HG03066 (cell line): ENCODE data around the gene TNNT2.

Experiments
- ATAC-seq: cut with Tn5 transposase; IDR thresholded peaks from one replicate; pipeline ENCODE4 v1.9.1; 2021; ENCODE audit warnings: low read depth; ENCODE audit not compliant: unreplicated experiment

The TNNT2 gene

GRCh38 chr1:201379733-201380242 is 2.3 kb upstream of the TNNT2 start:
- no peak for ATAC-seq

GRCh38 chr1:201378804-201379203 is 1.3 kb upstream of the TNNT2 start:
- no peak for ATAC-seq

GRCh38 chr1:201376464-201377374 is 761 bp downstream of the TNNT2 start:
- no peak for ATAC-seq

- ATAC-seq = no peak
These were observed 1.4 kb downstream of the TNNT2 start for GRCh38 chr1:201376107-201376463.

GRCh38 chr1:201375169-201375568 is 2.3 kb downstream of the TNNT2 start:
- no peak for ATAC-seq

GRCh38 chr1:201374364-201374763 is 3.1 kb downstream of the TNNT2 start:
- ATAC-seq = no peak

GRCh38 chr1:201371792-201372191 is 5.7 kb downstream of the TNNT2 start:
- no peak for ATAC-seq

GRCh38 chr1:201371276-201371675 is 6.2 kb downstream of the TNNT2 start:
- no peak for ATAC-seq

- ATAC-seq = no peak
These were observed 7.0 kb downstream of the TNNT2 start for GRCh38 chr1:201370500-201370899.

- no peak for ATAC-seq
These were observed 8.3 kb downstream of the TNNT2 start for GRCh38 chr1:201369209-201369608.

GRCh38 chr1:201366696-201367095 is 10.8 kb downstream of the TNNT2 start:
- no peak for ATAC-seq

- ATAC-seq = no peak
These were observed 12.2 kb downstream of the TNNT2 start for GRCh38 chr1:201365251-201365650.

- no peak for ATAC-seq
These were observed 12.7 kb downstream of the TNNT2 start for GRCh38 chr1:201364808-201365105.

GRCh38 chr1:201363467-201363866 is 14.0 kb downstream of the TNNT2 start:
- ATAC-seq = no peak

GRCh38 chr1:201362906-201363305 is 14.6 kb downstream of the TNNT2 start:
- no peak for ATAC-seq

GRCh38 chr1:201361652-201362504 is 15.6 kb downstream of the TNNT2 start:
- no peak for ATAC-seq

- no peak for ATAC-seq
These were observed 16.4 kb downstream of the TNNT2 start for GRCh38 chr1:201360901-201361651.

GRCh38 chr1:201360486-201360885 is 17.0 kb downstream of the TNNT2 start:
- no peak for ATAC-seq

GRCh38 chr1:201359873-201360210 is 17.6 kb downstream of the TNNT2 start:
- ATAC-seq = no peak

GRCh38 chr1:201359031-201359872 is 18.2 kb downstream of the TNNT2 start:
- ATAC-seq = no peak
